Ecto neural progenitor cell (in vitro differentiated cells): ENCODE data around the gene MAP2K5.

Source experiments
- DNase-seq: peaks from one replicate; pipeline ENCODE4 v3.0.0-alpha.2; 2018; ENCODE audit warnings: low spot score

Gene MAP2K5

DNA sequence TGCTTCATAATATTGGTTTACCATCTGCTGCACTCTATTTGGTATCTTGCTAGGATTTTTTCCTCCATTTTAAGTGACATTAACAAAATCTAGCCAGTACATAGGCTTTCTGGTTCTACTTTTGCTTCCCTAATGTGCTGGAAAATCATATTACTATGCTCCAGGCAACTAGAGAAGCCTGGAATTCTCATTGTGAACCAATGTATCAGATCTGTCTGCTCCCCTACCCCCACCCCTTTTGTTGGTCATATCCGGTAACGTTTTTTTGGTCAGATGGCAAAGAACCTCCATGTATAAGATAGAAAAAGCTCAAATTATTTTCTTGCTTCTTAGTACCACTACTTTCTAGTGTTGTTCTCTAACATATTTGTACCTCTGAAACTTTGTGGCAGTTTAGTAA is 17.1 kb downstream of the MAP2K5 start:
- DNase-seq = no peak

DNA sequence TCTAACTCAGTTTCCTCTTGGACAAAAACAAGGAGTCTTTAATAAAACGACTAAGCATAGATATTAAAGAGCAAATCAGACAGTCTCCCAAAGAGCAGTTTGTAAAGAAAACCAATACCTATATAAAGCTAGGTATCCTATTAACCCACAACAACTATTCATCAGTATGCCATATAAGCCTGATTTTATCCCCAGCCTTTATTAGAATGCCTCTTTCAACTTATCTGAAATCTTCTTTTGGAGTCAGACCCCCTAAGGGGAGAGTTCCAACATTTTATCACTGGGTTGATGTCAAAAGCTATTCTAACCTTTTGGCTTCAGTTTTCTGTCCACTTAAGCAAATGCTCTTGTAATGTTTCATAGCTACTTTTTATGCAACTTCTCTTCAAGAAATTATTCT is 17.8 kb downstream of the MAP2K5 start:
- no peak for DNase-seq

DNA sequence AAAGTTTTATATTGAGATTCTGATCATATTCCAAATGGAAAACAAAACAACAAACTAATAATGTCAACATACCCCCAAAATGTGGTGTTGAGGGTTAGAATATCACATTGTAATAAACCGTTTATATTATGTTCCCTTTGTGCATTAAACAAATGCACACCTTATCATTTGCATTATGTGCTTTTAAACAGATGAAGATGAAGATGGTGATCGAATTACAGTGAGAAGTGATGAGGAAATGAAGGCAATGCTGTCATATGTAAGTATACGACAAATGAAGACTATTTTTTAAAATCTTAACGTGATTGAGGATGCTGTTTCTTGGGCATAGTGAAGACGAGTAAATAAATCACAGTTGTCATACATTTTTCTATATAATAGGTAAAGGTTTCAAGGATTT is 20.6 kb downstream of the MAP2K5 start:
- DNase-seq = no peak

DNA sequence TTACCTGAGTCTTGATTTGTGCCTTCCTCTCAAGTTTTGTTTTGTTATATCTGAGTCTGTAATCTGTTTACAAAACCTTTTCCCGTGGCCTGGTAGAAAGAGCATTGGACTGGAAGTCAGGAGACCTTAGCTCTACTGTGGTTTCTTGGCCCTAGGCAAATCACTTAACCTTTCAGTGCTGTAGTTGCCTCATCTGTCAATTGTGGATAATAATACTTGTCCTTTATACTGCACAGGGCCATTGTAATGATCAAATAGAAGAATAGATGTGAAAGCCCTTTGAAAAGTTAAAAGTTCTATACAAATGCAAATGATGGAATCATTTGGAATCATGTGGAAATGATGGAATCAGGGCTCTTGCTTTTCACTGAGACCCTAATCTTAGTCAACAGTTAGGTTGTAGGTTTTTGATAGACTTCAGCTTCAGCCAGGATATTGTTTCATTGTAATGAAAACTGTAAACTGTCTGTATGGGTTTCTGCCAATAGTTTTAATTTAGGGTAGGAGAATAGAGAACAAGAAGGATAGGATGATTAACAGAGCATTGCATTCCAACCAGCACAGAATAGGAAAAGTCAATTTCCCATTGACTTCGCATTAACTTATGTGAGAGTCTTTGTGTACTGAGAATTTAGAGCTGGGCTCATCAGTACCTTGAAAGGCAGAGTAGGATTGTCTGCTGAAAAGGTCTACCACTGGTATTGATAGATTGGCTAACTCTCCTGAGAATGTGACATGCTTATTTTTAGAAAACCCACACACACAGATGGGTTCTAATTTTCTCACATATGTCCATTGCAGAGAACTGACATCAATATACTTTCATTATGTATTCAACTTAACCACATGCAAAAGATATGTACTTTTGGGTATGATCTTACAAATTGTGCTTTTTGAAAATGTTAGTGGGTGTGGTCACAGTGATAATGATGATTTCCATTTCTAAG is 21.8 kb downstream of the MAP2K5 start:
- DNase-seq = no peak

DNA sequence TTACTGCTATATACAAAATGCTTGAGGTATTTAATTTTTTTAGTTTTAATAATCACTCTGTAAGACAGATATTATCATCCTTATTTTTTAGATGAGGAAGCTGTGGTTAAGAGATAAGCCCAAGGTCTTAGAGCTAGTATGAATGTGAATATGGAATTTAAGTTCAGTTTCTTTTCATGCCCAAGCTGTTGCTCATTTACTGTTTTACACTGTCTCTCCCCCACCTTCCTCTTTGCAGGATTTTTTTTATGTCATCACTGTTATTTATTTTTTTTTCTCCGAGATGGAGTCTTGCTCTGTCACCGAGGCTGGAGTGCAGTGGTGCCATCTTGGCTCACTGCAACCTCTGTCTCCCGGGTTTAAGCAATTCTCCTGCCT is 22.5 kb downstream of the MAP2K5 start:
- DNase-seq = no peak

DNA sequence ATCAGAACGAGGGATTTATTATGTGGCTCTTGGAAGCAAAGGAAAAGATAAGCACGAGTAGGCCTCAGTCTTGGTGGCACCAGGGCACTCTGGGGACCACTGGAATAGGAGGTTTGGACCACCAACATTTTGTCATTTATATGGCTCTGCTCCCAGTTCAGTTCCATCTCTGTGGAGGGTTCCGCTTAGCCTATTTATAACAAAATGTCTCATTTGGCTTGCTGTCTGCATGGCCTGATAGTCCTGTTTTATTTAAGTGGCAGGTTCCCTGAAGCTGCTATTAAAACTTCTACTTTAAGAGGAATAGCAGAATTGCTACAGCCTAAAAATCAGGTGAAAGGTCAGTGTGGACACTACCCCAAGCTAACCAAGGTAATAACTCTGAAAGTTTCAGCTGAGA is 27.2 kb downstream of the MAP2K5 start:
- no peak for DNase-seq

DNA sequence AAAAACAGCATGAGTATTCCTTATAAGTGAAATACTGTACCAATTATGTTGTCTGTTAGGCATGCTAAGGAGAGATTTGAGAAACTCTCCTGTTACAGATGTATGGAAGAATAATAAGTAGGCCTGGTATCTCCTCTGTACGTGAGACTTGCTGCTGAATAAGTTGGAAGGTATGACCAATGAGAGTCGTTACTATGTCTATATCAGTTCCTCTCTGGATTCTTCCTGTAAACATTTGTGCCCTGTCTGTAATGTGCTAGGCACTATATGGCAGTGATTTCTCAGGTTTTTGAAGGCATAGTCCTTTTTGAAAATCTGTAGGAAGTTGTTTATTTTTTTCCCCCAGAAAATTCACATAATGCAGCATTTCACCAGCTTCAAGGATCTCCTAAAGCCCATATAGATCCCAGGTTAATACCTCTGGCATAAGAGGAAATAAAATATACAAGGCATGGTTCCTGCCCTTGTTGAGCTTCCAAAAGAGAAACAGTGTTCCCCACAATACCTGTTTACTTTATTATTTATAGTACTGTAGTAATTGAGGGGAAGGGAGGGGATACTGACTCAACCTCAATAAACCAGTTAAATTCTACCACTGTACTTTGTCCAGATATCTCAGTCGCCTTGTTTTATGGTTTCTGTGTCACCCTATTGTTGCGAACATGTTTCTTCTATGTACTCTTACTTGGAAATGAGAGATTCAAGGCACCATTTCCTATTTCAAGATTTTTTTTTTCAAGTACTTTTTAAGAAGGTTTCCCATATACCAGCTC is 28.6 kb downstream of the MAP2K5 start:
- DNase-seq = no peak

DNA sequence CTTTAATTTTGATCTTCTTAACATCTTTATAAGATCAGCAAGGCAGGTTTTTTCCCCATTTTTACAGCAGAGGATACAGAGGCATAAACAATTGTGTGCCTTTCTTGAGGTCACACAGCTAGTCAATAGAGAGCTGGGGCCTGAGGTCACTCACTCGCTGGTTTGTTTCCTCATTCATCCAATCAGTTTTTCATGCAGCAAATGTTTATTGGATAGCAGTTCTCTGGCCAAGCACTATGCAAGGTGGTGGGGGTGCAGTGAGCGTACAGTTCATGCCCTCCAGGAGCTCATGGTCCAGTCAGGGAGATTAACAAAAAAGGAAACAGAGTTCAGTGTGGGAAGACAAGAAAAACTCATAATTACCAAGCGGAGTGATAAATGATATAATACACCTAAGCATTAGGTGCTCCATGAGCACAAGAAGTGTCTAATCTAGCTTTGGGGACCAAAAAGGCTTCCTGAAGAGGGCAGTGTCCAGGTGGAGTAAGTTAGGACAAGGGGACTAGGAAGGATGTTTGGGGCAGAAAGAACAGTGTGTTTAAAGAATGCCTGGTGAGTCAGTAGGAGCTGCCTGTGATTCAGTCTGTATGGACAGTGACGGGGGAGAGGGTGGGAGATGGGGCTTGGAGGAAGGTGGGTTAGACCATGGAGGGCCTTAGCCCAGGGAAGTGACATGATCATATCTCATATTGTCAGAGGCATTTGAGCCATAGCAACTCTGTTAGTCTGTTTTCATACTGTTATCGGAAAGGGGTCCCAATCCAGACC is 29.3 kb downstream of the MAP2K5 start:
- no peak for DNase-seq

DNA sequence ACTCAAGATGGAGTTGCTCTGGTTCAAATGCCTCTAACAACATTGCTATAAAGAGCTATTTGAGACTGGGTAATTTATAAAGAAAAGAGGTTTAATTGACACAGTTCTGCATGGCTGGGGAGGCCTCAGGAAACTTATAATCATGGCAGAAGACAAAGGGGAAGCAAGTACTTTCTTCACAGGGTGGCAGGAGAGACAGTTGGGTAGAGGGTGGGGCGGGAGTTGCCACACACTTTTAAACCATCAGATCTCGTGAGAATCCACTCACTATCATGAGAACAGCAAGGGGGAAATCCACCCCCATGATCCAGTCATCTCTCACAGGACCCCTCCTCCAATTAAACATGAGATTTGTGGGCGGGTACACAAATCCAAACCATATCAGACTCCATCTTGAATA is 30.7 kb downstream of the MAP2K5 start:
- DNase-seq = no peak

DNA sequence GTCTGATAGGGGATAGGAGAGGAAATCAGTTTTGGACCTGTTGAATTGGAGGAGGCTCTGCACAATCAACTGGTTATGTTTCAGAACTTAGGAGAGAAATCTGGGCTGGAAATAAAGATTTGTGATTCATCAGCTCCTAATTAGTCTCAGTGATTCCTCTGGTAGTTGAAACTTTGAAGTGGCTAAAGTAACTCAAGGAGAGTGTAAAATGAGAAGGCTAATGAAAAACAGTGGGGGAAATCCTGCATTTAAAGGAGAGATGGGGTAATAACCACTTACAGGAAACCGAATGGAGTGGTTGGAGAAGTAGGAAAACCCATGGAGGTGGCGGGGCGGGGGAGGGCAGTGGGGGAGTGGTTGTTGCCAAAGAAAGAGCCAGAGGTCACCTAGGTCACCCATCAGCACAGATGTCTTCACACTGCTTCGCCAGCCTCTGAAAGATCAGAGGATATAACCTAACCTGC is 32.6 kb downstream of the MAP2K5 start:
- DNase-seq = peak; percentile 51

DNA sequence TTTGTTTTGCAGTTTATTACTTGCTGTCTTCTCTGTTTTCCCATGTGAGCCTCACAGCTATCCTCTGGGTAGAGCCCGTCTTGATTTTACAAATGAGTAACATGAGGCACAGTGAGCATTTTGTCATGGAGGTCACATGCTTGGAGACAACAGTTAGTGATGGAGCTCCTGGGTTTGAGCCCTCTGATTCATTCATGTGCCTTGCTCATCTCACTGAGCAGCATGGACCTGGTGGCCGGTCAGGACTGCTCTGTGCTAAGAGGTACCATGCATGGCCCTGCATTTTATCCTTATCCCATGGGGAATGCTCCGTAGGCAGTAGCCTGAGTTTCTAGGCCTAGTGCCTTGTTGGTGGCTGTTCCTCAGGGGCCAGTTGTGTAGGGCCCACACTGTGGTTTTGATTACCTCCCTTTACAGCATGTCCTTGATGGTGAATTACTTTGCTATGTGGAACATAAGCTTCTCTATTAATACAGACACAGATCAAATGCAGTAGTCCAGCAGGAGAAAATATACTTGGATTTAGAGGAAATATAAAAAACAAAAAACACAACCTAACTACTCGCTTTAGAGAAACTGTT is 35.6 kb downstream of the MAP2K5 start:
- no peak for DNase-seq

DNA sequence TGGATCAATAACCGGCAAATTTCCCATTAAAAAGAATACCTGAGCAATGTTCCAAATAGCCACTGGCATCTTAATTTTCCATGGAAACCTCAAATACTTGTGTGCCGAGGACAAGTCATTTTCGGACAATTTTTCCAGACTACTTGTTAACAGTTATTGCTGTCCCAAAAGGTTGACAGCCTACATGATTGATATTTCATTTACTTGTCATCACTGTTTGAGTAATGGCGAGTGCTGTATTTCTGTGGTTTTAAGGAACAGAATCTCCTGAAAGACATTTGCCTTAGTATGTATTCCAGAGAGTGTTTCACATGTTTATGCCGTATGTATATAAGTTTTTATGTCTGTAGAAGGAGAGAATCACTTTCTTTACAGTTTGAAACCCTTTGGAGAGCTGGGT is 36.7 kb downstream of the MAP2K5 start:
- no peak for DNase-seq

DNA sequence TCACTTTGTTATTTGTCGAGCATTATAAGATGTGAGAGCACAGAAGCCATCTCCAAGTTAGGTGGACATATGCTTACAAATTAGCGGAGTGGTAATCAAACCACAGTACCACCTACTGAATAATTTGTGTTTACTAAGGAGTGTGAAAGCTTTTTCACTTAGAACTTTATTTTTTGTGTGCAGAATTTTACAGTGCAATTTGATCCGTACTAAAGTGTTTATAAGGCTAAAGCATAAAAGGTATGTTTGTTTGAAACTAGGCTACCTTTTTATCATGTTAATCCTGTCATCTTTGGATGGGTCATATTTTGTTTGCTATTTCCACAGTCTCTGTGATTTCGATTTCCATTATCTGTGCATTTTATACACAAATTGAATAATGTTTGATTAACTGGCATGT is 37.5 kb downstream of the MAP2K5 start:
- DNase-seq = no peak

DNA sequence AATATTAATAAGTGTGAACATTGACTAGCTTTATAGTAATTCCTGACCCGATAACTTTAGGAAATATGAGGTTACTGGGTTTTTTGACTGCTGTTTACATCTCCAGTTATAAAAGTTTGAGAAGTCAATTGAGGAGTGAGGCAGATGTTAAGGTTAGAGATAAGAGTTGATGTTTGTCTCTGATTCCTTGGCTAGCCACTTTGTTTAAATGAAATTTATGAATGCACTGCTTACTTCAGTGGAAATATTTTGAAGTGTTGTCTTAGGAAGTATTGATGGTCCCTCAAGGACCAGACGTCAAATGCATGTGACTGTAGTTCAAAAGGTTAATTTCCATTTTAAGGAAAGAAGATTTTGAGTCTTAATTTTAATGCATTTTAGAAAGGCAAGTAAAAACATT is 41.7 kb downstream of the MAP2K5 start:
- no peak for DNase-seq

DNA sequence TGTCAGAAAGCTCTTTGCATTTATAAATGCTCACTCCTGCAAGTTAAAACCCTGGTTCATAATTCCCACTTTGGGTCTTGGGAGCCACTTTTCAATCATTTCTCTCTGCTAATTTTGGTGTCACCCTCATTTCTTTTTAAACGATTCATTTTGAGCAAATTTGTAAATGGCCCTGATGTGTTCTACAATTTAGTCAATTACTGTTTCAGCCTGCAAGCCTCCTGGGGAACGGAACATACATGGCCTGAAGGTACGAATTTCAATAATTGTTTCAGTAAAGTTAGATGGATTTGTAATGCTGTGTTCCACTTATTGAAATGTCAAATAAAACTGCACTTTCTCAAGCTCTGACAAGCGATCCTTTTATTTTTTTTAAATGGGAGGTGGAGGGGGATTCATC is 43.2 kb downstream of the MAP2K5 start:
- DNase-seq = no peak

DNA sequence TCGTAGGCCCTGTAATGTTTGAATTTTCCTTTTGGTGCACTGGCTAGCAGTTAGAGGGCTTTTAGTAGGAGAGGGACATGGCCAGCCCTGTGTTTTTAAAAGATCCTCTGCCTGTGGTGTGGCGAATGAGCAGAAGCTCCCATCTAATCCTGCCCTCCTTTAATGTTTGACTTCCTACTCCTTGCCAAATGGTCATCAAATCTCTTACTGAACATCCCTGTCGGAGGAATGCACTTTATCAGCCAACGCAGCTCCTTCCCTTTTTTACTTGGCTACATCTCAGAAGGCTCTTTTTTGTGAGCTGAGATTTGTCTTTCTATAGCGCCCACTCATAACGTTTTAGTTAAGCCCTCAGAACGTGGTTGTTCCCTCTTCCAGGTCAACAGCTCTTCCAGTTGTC is 44.8 kb downstream of the MAP2K5 start:
- no peak for DNase-seq

DNA sequence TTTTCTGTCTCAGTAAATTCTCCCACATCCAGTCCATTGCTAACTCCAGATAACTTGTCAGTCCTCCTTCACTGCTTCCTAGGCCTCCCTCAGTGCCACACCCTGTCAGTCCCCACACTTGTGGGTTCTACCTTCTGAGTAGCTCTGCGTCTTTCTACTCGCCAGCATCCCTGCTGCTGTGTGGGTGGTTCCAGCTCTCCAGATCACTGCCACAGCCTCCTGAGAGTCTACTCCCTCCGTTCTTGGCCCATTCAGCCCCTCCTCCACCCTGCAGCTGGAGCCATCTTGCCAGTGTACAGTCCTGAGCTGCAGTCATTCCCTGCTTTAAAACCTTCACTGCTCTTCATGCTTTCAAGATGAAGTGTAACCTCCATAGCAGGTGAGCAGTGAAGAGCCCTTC is 45.3 kb downstream of the MAP2K5 start:
- DNase-seq = no peak

DNA sequence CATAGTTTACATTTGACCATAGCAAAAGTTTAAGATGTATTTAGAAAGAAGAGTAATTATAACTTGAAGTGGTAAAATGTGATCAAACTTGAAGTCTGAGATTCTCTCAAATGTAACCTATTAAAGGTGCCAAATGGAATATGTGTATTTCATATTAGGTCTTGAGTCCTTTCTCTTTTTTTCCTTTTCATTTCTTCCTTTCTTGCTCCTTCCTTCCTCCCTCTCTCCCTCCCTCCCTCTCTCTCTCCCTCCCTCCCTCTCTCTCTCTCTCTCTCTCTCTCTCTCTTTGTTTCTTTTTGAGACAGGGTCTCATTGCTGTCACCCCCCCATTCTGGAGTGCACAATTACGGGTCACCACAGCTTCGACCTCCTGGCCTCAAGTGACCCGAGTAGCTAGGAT is 47.7 kb downstream of the MAP2K5 start:
- DNase-seq = no peak

DNA sequence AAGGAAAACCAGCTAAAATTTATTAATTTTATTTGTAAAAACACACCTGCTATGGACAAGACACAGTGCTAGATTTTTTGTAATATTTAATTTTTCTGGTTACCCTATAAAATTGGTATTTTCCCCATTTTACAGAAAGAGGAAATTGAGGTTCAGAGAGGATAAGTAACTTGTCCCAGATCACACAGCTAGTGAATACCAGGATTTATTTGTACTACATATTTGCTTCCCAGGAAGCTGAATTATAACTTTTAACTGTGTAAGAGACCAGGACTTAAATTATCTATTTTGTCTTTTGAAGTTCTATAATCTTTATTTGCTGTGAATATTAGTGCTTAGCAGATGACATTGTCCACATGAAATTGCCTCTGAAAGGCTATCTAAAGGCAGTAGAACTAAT is 49.7 kb downstream of the MAP2K5 start:
- no peak for DNase-seq

DNA sequence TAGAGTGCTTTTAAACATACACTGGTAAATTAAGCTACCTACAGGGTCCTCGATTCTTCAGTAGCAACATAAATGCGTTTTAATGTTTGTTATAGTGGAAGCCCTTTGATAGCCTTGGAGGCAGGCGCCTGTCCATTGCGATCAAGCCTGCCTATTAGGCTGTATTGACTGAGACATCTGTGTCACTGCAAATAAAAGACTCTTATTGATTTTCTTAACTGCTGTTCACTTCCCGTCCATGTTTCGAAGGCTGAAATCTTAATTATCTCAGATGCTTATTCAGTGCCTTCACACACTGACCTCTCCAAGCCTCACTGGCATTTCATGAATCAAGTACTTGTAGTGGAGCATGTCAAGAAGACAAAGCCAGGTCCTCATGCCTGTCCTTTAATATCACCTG is 51.1 kb downstream of the MAP2K5 start:
- DNase-seq = no peak

DNA sequence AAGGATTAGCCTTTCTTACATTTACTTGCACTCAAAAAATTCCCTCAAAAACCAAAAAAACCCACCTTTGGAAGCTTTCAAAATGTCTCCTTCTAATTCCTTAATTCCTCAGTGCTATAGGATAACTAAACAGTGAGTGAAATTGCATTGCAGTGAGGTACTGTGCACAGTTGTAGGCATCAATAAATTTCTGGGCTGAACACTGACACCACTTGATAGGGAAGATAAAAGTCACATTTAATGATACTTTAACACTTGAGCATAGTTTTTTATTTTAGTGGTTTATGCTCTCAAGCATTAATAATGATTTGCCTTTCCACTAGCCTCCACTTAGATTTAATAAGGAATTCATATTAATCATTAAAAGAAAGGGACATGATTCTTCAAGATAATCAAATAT is 52.3 kb downstream of the MAP2K5 start:
- no peak for DNase-seq

DNA sequence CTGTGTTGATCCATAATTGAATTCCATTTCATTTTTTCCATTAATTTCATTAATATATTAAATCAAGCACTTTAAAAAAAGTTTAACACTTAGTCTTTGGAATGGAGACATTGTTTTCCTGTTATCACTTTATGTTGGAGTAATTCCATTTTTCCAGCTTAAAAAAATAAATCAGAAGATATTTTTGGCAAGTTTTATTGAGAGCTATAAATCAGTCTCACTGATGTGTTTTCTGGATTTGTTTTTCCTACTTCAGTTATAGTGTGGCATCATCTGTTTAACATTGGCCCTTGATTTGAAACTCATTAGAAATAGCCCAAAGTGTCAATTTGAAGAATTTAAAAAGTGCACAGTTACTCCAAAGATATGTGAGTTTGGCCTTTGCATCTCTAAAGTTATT is 53.1 kb downstream of the MAP2K5 start:
- DNase-seq = no peak
